ENCODE measurements around the gene GRIK2. TPM values are rescaled to one million over a fixed set of nuclear protein-coding genes. Genes with fewer than 3 reads are reported as not detected.

GRIK2 gene
- total RNA-seq, 3 donors from 2014 or later: 1.3 to 1.8 (median 1.5) TPM

- no peaks in the 10 kb centered on the region for H3K36me3 ChIP-seq (ENCODE audit: low read depth)
- no peak for DNase-seq
Measured at GRCh38 chr6:101703311-101703710, 309.8 kb downstream of the GRIK2 start.

GRCh38 chr6:101705866-101706265 is 312.4 kb downstream of the GRIK2 start:
- no peaks in the 10 kb centered on the region for H3K36me3 ChIP-seq (ENCODE audit: low read depth)
- no peak for TF ChIP-seq CTCF (IDR thresholded peaks at IDR 0.05)
- H3K4me3 ChIP-seq: no peak overlapping the region
- H3K4me1 ChIP-seq (ENCODE audit: low read depth): no peaks in the 10 kb centered on the region
- no peak for ATAC-seq
- no peaks in the 10 kb centered on the region for H3K9me3 ChIP-seq
- intact Hi-C loops (cut with DNase I, micrococcal nuclease): no loop called here
- no peak for DNase-seq

More at GRCh38 chr6:101703311-101703710, 309.8 kb downstream of the GRIK2 start:
- no peak for TF ChIP-seq CTCF (IDR thresholded peaks at IDR 0.05)
- no peak for ATAC-seq
- no peaks in the 10 kb centered on the region for H3K4me1 ChIP-seq (ENCODE audit: low read depth)
- intact Hi-C loops (cut with DNase I, micrococcal nuclease): no loop called here
- H3K9me3 ChIP-seq: no peaks in the 10 kb centered on the region
- H3K4me3 ChIP-seq: no peak overlapping the region

GRCh38 chr6:101706576-101706975 is 313.1 kb downstream of the GRIK2 start:
- intact Hi-C loops (cut with DNase I, micrococcal nuclease): no loop called here
- no peak for DNase-seq
- H3K4me1 ChIP-seq (ENCODE audit: low read depth): no peaks in the 10 kb centered on the region
- H3K4me3 ChIP-seq: no peak overlapping the region
- no peaks in the 10 kb centered on the region for H3K9me3 ChIP-seq
- H3K36me3 ChIP-seq (ENCODE audit: low read depth): no peaks in the 10 kb centered on the region
- no peak for TF ChIP-seq CTCF (IDR thresholded peaks at IDR 0.05)
- no peak for ATAC-seq

- no peak for TF ChIP-seq CTCF (IDR thresholded peaks at IDR 0.05)
- Histone ChIP-seq H3K4me3 (no peak overlapping the region), H3K9me3 (no peaks in the 10 kb centered on the region), H3K4me1 (ENCODE audit: low read depth) (no peaks in the 10 kb centered on the region), H3K36me3 (ENCODE audit: low read depth) (no peaks in the 10 kb centered on the region)
- intact Hi-C loops (cut with DNase I, micrococcal nuclease): no loop called here
- ATAC-seq (no peak), DNase-seq (no peak)
Measured at GRCh38 chr6:101711518-101711917, 318.0 kb downstream of the GRIK2 start.

- intact Hi-C loops (cut with DNase I, micrococcal nuclease): no loop called here
- DNase-seq (no peak), ATAC-seq (no peak)
- Histone ChIP-seq H3K9me3 (no peaks in the 10 kb centered on the region), H3K4me3 (no peak overlapping the region), H3K36me3 (ENCODE audit: low read depth) (no peaks in the 10 kb centered on the region), H3K4me1 (ENCODE audit: low read depth) (no peaks in the 10 kb centered on the region)
- TF ChIP-seq CTCF (IDR thresholded peaks at IDR 0.05): no peak
Measured at GRCh38 chr6:101716387-101716786, 322.9 kb downstream of the GRIK2 start.

GRCh38 chr6:101716810-101717209 is 323.3 kb downstream of the GRIK2 start:
- Histone ChIP-seq H3K4me1 (ENCODE audit: low read depth) (no peaks in the 10 kb centered on the region), H3K36me3 (ENCODE audit: low read depth) (no peaks in the 10 kb centered on the region), H3K4me3 (no peak overlapping the region), H3K9me3 (no peaks in the 10 kb centered on the region)
- no peak for TF ChIP-seq CTCF (IDR thresholded peaks at IDR 0.05)
- intact Hi-C loops (cut with DNase I, micrococcal nuclease): no loop called here
- ATAC-seq (no peak), DNase-seq (no peak)
